GM12891 (cell line): Measurements from ENCODE around the gene FAM216B.

Experiments used
- PAX5 ChIP-seq: IDR thresholded peaks from 2 replicates; pipeline ENCODE4 v1.6.1; 2011; ENCODE audit warnings: low read length, moderate library complexity, mild to moderate bottlenecking; ENCODE audit not compliant: insufficient read depth, severe bottlenecking
- POLR2A ChIP-seq: IDR thresholded peaks from 2 replicates; pipeline ENCODE4 v1.6.1; 2011; ENCODE audit warnings: low read depth, low read length, control low read depth
- POLR2AphosphoS5 ChIP-seq: IDR thresholded peaks from 2 replicates; pipeline ENCODE4 v1.6.1; 2011; ENCODE audit warnings: low read depth, low read length, control low read depth
- POU2F2 ChIP-seq: IDR thresholded peaks from 2 replicates; pipeline ENCODE4 v1.6.1; 2011; ENCODE audit warnings: low read depth, mild to moderate bottlenecking, control low read depth, low read length, moderate library complexity
- TAF1 ChIP-seq: IDR thresholded peaks from 2 replicates; pipeline ENCODE4 v1.6.1; 2011; ENCODE audit warnings: low read depth, low read length, control low read depth

GRCh38 chr13:42762917-42763316, 18.5 kb upstream of the FAM216B start:
- TF ChIP-seq TAF1 (no peak), POLR2AphosphoS5 (no peak), POLR2A (no peak), POU2F2 (no peak), PAX5 (no peak)
